Epithelial cell of proximal tubule (primary cell): Measurements from ENCODE around the gene SPATA31C2. TPM values are rescaled to one million over a fixed set of nuclear protein-coding genes. Genes with fewer than 3 reads are reported as not detected.
A peak's percentile ranks its signal among the peaks of the same experiment; 100 is the strongest.

Experiments
- DNase-seq: peaks from one replicate; pipeline ENCODE4 v3.0.0-alpha.2; 2011; ENCODE audit warnings: low read depth
- H3K4me3 ChIP-seq: 2 replicates; pipeline ENCODE4 v1.5.1; 2011; ENCODE audit warnings: low read depth, mild to moderate bottlenecking, low read length
- total RNA-seq: library from RNA; depleted of rRNA; stranded (reverse); fragments of >200 nt; gene quantifications from 2 replicates; pipeline ENCODE4 v1.2.3, GENCODE V29; 2015
- TF ChIP-seq, protein P1 (sequence below): conservative IDR thresholded peaks from 2 replicates; pipeline ENCODE4 v1.5.1; 2012; ENCODE audit warnings: low read depth, mild to moderate bottlenecking, low read length

Gene SPATA31C2
- total RNA-seq, 1 donor from 2014 or later = not detected

DNA sequence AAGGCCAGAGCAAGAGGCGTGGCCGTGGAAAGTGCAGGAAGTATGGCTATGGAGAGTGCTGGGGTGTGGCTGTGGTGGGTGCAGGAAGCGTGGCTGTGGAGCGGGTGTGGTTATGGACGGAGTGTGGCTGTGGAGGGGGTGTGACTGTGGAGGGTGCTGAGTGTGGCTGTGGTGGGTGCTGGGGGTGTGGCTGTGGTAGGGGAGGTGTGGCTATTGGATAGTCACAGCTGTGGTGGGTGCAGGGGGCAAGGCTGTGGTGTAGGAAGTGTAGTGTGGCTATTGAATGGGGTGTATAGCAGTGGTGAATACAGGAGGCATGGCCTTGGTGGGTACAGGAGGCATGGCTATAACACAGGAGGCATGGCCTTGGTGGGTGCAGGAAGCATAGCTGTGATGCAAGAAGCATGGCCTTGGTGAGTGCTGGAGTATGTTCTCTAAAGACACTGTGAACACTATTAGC lies 40.8 kb upstream of the SPATA31C2 start:
- no peak for DNase-seq
- TF ChIP-seq, protein P1, sequence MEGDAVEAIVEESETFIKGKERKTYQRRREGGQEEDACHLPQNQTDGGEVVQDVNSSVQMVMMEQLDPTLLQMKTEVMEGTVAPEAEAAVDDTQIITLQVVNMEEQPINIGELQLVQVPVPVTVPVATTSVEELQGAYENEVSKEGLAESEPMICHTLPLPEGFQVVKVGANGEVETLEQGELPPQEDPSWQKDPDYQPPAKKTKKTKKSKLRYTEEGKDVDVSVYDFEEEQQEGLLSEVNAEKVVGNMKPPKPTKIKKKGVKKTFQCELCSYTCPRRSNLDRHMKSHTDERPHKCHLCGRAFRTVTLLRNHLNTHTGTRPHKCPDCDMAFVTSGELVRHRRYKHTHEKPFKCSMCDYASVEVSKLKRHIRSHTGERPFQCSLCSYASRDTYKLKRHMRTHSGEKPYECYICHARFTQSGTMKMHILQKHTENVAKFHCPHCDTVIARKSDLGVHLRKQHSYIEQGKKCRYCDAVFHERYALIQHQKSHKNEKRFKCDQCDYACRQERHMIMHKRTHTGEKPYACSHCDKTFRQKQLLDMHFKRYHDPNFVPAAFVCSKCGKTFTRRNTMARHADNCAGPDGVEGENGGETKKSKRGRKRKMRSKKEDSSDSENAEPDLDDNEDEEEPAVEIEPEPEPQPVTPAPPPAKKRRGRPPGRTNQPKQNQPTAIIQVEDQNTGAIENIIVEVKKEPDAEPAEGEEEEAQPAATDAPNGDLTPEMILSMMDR = no peak
- H3K4me3 ChIP-seq = no peak overlapping the region

DNA sequence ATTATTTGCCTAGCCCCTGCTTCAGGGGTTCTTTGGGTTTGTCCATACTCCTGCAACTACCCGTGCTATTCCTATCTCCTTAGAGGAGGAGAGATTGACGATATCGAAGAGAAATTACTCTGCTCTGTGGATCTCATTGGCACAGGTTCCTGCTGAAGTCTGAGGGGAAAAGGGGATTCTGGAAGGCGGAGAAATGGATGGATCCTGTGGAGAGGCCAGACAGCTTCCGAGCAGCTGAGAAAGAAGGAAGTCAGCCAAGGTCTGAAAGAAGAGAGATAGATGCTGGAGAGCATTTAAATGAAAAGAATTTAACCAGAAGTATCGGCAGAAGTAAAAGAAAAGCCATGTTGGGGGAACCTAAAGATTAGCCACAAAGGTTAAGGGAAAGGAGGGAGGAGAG lies 40.4 kb upstream of the SPATA31C2 start:
- DNase-seq = no peak
- TF ChIP-seq, protein P1 = no peak
- no peak overlapping the region for H3K4me3 ChIP-seq

DNA sequence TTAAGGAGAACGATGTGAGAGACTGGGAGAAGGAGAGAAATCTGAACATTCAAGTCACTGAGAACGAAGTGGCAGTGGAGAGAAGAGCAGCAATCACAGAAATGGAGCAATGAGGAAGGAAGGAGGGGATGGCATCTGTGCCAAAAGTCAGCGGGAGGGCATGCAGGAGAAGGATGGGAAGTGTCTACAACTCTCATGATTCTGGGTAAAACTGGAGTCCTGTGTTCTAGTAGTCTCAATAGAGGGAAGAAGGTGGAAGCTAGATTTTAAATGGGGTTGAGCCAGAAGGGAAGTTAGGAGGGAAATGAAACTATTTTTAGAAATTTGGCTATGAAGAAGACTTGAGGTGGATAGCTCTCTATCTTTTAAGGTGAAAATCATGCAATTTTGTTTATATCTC lies 39.1 kb upstream of the SPATA31C2 start:
- H3K4me3 ChIP-seq = no peak overlapping the region
- no peak for DNase-seq
- TF ChIP-seq, protein P1 = no peak

DNA sequence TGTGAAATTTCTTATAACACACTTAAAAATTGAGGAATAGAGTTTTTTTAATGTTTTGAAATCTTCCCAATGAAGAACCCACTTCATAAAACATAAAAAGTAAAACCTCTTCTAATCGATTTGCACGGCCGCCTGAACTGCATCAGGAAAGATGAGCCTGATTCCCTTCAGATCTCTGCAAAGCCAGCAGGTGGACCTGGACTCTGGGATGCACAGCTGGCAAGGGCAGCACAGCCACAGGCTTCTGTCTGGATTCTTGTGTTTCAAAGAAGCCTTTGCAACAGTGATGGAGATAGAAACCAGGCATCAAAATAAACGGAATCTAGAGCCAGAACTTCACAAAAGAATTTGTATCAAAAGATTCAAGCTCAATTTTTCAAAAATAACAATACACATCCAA lies 36.0 kb upstream of the SPATA31C2 start:
- TF ChIP-seq, protein P1 = peak; percentile 51
- H3K4me3 ChIP-seq = no peak overlapping the region
- DNase-seq = no peak

DNA sequence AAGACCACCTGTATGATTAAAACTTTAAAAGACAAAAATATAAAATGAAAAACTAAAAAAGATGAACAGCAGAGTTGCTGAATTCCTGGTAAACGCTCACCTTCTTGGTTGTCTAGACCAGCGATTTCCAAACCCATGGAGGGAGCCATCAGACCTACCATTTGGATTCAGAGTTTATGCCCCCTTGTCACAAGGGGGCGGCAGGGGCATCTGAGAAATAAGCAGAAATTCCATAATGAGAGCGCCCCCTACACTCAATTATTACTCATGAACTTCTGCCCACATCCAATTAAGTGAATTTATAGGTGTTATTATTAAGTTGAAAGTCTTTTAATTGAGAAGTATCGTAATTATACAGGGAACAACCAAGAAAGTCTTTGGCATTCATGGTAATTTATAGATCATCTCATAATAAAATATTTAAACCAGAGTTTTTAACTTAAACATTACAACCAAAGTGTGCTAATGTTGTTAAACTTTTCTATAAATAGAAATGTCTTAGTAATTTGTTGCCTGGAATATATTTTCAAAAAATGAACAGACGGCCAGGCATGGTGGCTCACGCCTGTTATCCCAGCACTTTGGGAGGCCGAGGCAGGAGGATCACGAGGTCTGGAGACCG lies 35.2 kb upstream of the SPATA31C2 start:
- TF ChIP-seq, protein P1 = peak; percentile 99
- DNase-seq = peak; percentile 48
- H3K4me3 ChIP-seq = no peak overlapping the region

DNA sequence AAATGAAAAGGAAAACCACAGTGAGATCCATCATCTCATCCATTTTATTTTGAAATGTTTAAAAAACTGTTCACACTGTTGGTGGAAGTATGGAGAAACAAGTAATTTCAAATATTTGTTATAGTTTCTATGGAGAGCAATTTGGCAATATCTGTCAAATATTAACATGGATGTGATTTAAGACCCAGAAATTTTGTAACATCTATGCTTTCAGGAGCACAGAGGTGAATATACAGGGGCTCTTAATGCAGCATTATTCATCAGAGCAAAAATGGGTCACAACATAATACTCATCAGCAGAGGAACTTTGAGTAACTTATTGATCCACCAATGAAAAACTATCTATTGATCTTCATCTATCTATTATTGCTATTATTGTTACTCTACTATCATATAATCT lies 31.4 kb upstream of the SPATA31C2 start:
- H3K4me3 ChIP-seq = no peak overlapping the region
- TF ChIP-seq, protein P1 = no peak
- no peak for DNase-seq

DNA sequence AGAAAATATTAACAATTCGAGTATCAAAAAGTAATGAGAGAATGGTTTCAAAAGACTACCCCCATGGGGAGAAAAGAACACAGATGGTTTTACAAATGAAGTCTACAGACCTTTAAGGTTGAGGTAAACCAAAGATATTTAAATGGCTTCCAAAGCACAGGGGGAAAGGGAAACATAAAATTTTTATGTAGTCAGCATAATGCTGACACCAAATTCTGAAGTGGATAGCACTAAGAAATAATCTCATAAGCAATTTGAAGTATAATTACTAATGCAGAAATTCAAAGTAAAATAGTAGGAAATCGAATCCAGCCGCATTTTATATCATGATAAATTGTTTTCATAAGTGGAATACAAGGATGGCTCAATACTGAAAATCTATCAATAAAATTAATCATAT lies 30.3 kb upstream of the SPATA31C2 start:
- DNase-seq = no peak
- H3K4me3 ChIP-seq = no peak overlapping the region
- TF ChIP-seq, protein P1 = no peak
